Stimulated activated CD8-positive, alpha-beta memory T cell treated with anti-CD3 and anti-CD28 coated beads, Interleukin-4, amount 100 ng/mL, for 4 hours (primary cell): ENCODE results near the gene FBXL14.

Experiments used
- DNase-seq, 2 donors: peaks; one replicate each; pipeline ENCODE4 v3.0.0-alpha.2; 2020; ENCODE audit warnings: low read depth in 2 of 2, low spot score in 1 of 2

Gene FBXL14, protein sequence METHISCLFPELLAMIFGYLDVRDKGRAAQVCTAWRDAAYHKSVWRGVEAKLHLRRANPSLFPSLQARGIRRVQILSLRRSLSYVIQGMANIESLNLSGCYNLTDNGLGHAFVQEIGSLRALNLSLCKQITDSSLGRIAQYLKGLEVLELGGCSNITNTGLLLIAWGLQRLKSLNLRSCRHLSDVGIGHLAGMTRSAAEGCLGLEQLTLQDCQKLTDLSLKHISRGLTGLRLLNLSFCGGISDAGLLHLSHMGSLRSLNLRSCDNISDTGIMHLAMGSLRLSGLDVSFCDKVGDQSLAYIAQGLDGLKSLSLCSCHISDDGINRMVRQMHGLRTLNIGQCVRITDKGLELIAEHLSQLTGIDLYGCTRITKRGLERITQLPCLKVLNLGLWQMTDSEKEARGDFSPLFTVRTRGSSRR

DNA sequence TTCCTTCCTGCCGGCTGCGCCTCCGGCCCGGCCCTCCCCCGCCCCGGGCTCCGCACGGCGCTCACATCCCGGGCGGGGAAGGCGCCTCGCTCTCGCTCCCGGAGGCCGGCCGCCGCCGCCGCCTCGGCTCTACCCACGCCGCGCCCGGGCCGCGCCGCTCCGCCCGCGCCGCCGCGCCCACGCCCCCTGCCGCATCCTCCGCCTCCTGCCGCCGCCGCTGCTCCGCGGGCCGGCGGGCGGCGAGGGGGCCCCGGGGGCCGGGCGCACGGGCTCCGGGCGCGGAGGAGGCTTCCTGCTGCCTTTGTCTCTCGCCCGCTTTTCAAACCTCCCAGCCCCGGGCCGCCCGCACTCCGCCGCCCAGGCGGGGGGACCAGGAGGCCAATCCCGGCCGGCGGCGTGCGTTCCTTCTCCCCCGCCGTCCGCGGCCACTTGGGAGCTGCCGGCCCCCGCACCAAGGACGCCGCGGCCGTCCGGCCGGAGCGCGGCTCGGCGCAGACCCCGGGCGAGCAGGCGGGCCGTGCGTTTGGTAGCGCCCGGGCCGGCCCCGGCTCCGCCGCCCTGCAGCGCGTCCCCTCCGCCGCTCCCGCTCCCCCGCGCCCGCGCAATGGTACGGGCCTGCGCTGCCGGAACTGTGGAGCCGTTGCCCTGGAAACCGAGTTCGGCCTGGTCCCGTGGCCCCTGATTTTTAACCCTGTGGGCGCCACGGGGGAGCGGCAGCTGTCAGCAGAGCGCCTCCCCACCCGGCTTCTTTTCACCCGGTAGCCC is at the start of gene FBXL14:
Gene FBXL14 (minus strand): TSS at position 321 of the 765 bp plus-strand sequence. CDS start 515 bp downstream, outside the sequence.
- peak; percentile 71 to 80 for DNase-seq

- no peak for DNase-seq
Measured at GRCh38 chr12:1643905-1644533, 49.6 kb upstream of the FBXL14 start.

DNA sequence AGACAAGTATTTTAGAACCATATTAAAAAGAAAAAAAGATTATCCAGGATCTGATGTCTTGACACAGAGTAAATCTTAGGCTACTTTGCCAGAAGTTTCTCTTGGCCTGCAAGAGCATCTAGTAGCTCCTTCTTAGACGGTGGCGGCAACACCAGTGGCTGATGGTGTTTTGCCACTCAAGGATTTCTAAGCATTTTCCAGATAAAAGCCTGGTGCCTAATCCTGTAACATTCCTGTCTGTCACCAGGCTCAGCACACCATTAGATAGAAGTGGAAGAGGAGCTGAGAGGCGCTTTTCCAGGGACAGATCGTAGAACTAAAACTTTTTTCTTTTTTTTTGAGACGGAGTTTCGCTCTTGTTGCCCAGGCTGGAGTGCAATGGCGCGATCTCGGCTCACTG is 48.7 kb upstream of the FBXL14 start:
- no peak for DNase-seq

DNA sequence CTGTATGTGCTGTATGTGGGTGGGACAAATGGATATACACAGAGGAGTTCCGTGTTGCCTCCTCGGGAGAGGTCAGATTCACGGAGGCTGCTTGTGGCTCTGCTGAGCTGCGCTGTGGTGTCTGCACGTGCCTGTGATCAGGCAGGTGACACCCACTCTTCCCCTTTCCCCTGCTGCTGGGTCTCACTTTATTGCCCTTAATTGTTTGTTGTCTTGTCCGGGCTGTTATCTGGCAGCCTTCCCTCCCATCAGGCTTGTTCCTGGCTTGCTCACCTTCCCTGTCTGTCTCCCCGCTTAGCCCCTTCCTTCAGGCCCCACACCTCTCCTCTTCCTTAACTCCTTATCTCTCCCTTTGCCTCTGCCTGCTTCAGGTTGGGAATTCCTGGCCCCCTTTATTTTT is 48.1 kb upstream of the FBXL14 start:
- DNase-seq, result no peak

DNA sequence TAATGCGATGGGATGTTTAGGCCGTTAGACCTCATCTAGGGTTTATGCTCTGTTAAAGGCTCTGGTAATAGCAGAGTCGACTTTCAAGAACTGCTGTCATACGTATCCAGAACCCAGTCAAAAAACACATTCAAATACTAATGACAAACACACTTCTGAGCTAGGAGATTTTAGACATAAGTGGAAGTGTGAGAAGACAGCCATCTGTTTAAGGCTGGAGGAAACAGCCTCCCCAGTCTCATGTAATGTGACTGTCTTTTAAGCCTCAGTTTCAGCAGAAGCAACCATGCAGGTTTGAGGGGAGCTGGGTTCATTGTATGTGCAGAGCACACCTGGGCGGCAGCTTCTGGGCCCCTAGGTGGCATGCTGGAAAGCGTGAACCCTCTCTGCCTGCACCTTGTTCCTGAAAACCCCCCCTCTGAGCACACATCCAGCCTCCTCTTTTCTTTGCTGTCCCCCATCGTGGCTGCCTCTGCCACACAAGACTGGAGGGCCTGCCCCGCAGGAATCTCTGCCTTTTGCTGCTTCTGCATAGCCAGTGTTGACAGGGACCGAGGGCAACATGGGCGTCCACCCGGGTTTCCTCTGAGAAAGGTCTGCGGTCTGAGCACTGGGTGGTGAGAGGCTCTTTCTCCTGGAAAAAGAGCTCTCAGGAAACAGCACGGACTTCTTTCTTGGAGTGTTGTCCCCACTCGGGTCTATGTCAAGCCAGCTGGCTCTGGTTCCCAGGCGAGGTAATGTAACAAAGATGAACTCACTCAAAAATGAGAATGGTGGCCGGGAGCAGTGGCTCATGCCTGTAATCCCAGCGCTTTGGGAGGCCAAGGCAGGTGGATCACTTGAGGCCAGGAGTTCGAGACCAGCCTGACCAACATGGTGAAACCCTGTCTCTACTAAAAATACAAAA is 46.2 kb upstream of the FBXL14 start:
- DNase-seq, result no peak

- DNase-seq, result no peak
Measured at GRCh38 chr12:1639538-1639937, 45.2 kb upstream of the FBXL14 start.

- no peak for DNase-seq
Measured at GRCh38 chr12:1638203-1638602, 43.8 kb upstream of the FBXL14 start.

- DNase-seq, result no peak
Measured at GRCh38 chr12:1635301-1636095, 41.1 kb upstream of the FBXL14 start.

GRCh38 chr12:1634590-1635191 is 40.3 kb upstream of the FBXL14 start:
- peak; percentile 19 to 29 for DNase-seq

DNA sequence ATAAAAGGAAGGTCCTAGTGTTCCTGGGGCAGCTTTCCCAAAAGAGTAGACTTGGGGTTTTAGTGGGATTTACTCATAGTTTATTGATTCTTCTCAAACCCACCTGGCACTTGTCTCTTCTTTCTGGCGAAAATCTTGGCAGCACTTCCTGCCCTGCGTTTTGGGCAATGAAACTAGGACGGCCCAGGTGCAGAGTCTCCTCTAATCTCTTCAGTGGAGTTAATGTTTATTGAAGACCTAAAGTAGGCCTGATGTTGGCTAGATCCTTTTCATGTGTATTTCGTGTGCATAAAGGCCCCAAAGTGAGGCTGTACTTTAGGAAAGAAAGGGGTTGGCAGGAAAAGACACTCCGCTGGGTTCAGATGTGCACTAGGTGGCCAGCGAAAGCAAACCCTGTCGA is 39.8 kb upstream of the FBXL14 start:
- no peak for DNase-seq

DNA sequence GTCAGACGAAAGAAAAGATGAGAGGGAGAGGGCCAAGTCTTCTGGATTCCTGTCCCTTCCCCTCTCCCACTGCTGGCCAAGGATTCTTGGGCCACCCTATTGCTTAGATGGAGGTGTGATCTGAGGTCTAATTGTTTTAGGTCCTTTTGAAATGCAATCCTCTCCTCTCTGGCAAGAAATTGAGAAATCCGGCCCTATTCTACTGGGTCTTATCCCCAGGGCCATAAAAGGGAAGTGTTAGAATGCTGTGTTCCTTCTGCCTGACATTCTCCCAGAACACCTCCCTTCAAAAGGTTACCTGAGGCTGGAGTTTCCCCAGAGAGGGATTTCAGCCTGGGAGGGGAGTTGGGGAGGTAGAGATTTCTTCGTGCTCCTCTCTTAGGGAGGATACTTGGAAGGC is 39.1 kb upstream of the FBXL14 start:
- no peak for DNase-seq

GRCh38 chr12:1632702-1633101 is 38.3 kb upstream of the FBXL14 start:
- no peak for DNase-seq

DNA sequence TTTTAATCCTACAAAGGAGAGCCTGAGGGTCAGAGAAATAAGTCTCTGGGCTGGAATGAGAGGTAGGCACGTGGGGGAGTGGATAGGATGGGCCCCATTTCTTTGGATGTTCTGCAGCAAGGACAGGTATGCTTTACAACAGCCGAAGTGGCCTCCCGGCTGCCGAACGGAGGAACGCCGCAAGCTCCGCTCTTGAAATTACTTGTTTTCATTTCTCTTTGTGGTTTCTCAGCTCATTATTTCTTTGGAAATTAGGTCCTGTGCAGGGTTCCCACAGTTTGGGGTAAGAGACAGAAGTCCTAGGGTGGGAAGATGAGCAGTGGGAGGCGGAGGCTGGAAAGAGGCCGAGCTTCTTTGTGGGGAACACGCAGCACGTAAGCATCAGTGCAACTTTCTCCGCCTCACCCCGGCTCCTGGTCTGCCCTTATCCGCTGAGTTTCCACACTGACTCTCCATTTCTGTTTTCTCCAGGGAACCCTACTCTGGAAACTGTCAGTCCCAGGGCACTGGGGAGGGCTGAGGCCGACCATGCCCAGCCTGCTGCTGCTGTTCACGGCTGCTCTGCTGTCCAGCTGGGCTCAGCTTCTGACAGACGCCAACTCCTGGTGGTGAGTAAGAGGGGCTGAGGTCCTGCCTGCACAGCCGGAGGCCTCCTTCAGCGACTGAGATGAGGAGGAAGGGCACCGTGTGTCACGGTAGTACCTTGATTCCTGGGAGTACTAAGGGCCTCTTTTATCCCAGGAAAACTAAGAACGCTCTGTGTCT is 36.6 kb upstream of the FBXL14 start:
- no peak for DNase-seq

DNA sequence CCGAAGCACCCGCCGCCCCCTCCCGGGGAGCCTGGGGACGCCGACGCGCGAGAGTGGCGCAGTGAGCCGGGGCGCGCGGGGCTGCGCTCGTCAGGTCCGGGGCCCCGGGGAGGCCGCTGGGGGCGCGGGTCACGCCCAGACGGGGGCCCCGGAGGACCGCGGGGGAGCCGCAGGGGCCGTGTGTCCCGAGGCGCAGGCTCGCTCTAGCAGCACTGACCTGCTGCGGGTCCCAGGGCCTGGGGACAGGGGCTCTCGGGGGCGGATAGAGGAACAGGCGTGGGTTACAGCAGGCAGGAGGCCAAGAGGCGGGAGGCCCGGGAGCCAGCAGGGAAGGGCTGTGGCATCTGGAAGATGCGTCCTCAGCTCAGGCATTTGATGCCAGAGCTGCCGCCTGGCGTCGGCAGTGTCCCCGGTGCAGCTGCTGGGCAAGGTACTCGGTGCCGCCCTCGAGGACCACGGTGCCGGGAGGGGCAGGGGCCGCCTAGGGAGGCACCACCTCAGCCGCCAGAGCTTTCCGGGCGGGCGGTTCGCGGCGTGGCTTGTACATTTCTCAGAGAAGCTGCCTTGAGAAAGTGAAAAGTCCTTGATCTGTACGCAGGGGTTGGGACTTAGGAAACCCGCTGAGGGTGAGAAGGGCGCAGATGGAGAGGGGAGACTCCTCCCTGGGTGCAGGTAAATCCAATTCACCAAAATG is 35.9 kb upstream of the FBXL14 start:
- no peak for DNase-seq

DNA sequence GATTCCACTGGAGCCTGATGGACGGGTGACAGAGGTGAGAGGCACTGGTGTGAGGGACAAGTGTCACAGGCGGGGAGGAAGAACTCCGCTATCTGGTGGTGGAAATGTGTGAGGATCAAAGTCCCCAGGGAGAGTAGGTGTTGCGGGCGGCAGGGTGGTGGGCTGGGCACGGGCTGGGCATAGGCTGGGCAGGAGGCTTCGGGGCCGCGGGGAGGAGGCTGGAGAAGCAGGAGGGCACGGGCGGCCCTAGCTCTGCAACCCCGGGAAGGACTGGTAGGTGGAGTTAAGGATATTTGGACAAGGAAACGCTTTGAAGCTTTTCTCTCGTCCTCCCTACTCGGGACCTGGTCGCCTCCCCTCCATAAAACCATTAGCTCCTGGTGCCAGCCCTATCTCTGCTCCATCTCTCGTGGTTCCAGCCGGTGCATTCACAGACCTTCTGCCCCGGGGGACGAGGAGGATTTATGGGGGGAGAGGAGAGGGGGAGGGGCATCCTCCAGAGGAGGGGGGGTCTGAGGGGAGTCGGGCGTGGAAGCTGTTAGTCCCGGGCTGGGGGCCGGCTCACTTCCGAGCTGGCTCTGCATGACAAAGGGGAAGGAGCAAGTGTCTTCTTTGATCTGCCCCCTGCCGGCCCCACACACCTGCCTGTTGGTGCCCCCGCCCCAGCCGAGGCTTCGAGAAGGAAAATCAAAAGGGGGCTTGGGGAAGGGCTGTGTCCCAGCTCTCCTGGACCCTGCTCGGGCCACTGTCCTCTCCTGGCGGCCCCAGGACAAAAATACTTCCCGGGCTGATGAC is 35.2 kb upstream of the FBXL14 start:
- no peak for DNase-seq

- DNase-seq, result no peak
Measured at GRCh38 chr12:1628666-1629337, 34.4 kb upstream of the FBXL14 start, which contains the start of gene WNT5B. Gene WNT5B (plus strand): TSS chr12:1629231. CDS start chr12:1631355, 2,124 bp downstream.

DNA sequence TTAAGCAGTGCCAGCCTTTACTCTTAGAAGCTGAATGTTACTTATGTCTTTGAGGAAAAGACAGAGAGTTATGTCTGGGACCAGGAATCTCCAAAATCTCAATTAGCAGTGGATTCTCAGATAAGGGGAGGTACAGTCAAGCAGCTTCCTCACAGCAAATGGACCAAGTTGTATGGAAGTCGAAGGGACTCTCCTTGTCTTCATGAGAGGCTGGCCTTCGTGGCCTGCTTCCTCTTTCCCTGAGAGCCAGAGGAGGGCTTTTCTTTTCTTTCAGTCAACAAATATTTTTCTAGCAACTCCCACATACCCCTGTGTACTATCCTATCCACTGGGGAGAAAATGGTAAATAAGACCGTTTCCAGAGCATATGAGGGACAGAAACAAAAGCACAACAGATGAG is 28.0 kb upstream of the FBXL14 start:
- no peak for DNase-seq
